CD4-positive, alpha-beta T cell treated with Interleukin-2 at 100 ng/mL for 4 hours (primary cell): ENCODE measurements around the gene SEC24D.

Experiments used
- DNase-seq: peaks from one replicate; pipeline ENCODE4 v3.0.0-alpha.2; 2020; ENCODE audit warnings: low spot score

Gene SEC24D

DNA sequence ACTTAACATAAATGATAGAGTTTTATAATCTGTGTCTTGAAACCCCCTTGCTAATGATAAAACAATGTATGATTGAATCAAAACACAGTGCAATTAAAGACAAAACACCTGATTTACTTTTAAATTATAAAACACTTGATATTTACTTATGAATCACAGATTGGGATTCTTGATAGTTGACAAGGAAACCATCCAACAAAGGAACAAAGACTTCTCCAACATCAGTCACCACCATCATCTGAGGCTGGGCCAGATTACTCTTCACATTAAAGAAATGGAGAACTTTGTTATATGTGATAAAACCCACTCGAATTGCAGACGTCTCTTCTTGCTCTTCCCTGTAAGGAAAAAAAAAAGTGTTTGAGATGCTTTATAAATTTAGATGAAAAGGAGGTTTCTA is 83.4 kb downstream of the SEC24D start:
- DNase-seq, result no peak

DNA sequence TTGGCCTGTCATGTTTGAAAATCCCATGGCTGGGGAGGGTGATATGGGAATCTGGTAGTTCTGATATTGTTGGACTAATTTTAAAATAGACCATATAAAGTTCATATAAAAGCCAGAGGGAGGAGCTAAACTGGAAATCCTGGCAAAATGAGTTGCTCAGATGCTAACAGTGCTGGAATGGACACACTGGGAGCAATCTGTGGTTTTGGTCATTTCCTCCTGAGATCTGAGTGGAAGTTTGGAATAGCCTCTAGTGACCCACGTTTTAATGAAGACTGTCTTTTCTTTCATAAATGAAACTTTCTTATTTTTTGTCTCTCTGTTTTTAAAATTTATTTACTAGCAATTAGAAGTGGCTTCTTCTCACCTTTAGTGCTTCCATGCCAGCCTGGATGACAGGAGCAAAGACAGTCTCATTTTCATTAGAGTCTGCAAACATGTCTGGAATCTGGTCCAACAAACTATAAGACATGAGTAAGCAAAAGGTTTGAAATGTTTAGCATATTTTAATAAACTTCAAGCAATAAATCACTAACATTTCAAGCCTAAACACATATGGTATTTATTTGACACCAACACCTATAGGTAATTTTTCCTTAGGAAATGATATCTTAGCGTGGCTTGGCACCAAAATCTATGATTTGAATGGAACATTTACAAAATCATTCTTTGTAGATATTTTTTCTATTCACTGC is 84.2 kb downstream of the SEC24D start:
- no peak for DNase-seq

- DNase-seq, result no peak
These were observed 86.5 kb downstream of the SEC24D start for GRCh38 chr4:118749347-118749988.

DNA sequence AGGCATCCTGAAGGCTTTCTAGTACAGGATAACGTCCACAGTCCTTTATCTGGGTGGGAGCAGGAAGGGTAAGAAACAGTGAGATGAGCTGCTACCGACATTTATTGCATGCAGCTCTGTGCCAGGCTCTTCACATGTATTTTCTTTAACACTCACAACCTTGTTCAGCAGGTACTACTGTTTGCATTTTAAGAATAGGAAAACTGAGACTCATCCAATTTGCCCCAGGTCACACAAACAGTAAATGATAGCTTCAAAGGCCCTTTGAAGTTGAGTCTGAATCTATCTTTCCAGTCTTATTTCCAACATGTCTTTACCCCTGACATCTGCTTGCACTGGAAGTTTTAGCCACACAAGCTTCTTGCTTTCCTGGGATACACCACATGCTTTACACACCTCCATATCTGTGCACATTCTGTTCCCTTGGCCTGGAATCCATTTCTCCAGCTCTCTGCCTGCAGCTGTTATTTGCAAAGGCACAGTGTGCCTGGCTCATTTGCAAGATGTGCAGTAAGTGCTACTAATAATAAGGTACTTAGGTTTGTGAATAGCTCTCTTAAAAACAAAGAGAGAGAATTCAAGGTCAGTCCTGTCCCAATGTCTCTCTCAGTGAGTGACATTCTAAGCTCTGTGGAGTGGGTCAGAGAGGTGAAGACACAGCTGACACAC is 89.5 kb downstream of the SEC24D start:
- no peak for DNase-seq

DNA sequence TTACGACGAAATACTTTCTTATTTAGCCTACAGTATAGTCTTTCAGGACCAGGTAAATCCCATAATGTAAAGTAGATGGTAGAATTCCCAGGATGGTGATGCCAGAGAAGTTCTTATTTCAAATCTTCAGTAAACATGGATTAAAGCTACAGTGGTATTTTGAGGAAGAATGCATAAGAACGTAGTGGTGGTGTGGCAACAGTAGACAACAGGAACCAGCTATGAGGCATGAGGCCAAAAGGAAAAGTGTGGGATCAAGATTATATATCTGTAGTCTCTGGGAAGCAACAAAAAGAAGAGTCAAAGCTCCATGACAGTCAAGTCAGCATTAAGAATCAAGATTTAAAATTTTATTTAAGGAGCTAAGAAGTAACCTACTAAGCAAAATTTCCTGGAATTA is 90.6 kb downstream of the SEC24D start:
- no peak for DNase-seq

GRCh38 chr4:118743867-118744266 is 92.1 kb downstream of the SEC24D start:
- no peak for DNase-seq

GRCh38 chr4:118742050-118742449 is 93.9 kb downstream of the SEC24D start:
- no peak for DNase-seq

DNA sequence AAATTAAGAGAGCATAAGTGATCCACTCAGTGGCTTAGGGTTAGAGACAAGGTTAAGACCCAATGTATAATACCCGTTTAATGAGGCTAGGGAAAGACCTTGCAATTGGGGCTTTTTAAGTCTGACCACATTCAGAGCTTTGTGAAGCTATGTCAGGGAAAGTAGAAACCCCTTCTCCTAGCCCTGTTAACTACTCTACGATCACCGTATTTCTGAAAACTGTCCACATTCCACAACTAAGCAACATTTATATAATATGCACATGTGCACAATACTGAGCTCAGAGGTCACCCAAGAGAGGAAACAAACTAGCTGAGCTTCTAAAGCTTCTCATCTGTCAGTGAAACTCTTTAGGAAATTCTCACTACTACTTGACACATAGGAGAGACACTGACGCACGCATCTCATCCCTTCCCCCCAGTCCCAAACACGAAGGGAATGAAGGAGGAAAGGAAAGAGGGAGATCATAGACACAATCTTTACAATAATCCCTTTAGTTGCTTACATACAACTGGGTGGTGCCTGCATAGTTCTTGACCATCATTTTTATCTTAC is 94.5 kb downstream of the SEC24D start:
- DNase-seq, result no peak

- DNase-seq, result peak; percentile 6
These were observed 95.1 kb downstream of the SEC24D start for GRCh38 chr4:118740869-118741268.

DNA sequence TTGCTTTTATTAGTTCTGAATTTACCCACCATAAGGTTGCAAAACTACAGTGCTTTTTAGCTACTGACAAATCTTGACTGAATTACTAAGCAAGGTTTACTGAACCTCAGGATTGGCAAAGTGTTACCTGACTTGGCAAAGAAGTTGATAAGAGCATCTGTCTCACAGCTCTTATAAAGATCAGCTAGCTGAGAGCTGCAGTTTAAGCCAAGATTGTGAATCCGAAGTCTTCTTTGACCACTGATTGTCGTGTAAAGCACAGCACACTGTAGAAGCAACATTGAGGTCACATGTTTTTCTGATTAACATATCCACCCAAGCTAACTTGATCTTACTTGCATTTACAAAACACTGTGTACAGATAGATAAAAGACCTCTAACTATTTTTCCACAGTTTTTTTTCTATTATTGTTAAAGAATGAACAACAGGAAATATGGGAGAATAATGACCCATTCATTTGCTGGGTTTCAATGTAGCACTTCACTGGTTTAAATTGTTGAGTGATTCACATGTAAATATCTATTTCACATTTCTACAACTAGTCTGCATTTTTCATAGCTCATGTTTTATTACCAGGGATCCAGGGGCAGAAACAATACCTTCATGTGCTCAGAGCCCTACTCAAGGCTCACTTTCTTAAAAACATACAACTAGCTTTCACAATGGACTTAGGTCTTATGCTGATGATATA is 96.8 kb downstream of the SEC24D start:
- DNase-seq, result no peak

DNA sequence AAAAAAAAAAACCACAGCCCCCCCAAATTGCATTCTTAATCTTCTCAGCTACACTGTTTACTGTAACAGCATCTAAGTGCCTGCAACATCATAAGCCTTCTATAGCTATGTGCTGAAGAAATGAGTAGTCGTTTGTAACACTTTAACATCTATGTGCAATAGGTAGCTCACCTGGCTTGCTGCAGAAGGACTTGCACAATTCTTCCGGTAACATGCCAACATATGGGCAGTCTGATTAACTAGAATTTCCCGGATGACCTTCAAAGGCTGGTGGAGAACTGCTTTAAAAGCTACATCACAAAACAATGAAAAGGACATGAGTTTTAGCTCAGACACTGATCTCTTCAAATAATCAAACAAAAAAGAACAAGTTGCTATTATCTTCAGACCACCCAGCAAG is 97.8 kb downstream of the SEC24D start:
- no peak for DNase-seq

- DNase-seq, result no peak
These were observed 99.0 kb downstream of the SEC24D start for GRCh38 chr4:118736900-118737299.

- no peak for DNase-seq
These were observed 101.3 kb downstream of the SEC24D start for GRCh38 chr4:118734491-118735205.

DNA sequence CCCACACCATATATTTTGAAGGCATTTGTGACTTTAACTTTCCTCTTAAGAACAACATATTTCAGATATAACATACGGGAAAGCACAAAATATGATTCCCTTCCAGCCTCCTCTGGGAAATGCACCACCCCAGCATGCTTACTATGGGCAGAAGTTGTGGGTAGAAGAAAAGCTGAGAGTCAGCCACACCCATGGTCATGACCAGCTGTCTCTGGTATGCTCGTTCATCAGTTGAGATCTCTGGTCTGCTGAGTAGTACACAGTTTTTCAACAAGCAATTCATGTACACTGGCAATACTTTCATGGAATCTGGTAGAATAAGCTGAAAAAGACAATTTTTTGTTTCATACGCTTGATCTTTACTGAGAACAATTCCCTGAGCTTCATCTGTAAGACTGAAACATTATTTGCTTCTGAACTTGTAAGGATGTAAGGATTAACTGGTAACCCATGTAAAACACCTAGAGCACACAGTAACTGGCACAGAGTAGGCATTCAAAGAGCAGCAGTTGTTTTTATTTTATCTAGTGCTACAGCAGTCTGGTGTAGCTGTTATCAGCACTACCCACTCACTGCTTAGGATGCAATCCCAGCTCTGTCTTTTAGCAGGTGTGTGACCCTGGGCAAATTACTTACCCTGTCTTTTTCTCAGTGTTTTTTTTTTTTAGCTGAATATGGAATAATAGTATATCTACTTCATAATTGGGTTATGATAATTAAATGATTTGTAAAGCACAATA is 103.2 kb downstream of the SEC24D start:
- DNase-seq, result no peak

DNA sequence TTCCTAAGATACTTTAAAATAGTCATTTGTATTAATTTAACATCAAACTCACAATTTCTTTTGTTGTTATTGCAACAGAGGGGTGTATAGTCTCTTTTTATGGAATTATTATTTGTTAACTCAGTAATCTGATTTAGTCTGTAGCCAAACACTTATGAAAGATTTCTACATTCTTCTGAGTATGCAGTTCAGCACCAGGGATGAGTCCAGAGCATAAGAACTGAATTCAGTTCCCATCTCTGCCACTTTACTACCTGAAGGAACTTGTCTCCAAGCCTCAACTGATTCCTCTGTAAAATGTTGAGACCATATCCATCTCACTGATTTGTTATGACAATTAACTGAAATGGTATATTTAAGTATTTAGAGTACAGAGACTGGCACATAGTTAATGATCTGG is 105.2 kb downstream of the SEC24D start:
- DNase-seq, result no peak

GRCh38 chr4:118729287-118730286 is 106.3 kb downstream of the SEC24D start:
- peak; percentile 4 for DNase-seq

DNA sequence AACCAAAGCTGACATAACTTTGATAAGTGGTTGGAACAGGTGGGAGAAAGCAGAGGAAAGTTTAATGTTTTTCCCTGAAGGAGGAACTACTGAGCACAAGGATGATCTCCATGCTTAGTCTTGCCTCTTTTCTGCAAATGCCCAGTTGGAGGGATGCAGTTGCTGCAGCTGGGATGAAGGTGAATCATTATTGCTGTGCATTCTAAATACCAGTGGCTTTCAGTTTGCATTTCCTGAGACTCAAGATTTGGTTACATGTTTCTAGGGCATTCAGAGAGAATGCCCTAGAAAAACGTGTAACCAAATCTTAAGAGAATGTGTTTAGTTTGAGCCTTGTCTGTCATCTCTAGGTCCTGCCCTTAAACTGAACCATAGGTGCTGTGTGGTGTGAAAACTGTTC is 108.6 kb downstream of the SEC24D start:
- no peak for DNase-seq

- no peak for DNase-seq
These were observed 112.6 kb downstream of the SEC24D start for GRCh38 chr4:118723369-118723768.

DNA sequence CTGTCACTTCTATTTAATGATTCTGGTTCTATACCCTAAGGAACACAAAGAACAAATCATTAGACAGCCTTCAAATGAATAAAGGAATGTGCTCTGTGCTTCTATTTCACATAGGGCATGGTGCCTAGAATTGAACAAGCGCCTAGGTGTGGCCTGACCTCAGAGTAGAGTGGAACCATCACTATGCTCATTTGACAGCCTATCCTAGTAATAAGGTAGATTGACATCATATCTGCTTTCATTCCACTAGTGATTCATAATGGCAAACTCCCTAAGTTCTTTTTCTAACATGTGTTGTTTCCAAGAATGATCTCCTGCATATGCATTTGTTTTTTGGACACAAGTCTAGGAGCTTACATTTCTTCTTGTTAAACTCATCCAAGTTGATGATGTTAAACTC is 114.2 kb downstream of the SEC24D start:
- DNase-seq, result no peak
